Subcutaneous adipose tissue (tissue), 4 donors: ENCODE data around the gene NTM. TPM values are rescaled to one million over a fixed set of nuclear protein-coding genes. Genes with fewer than 3 reads are reported as not detected.

Experiments used
- CTCF ChIP-seq: fragments of 450-650 bp; IDR thresholded peaks from one replicate; pipeline ENCODE4 v1.5.1; 2016; ENCODE audit warnings: low read depth, mild to moderate bottlenecking, control low read depth, antibody characterized with exemption, moderate library complexity
- total RNA-seq, 4 donors: library from RNA; depleted of rRNA; stranded (reverse); fragments of >200 nt; gene quantifications; one replicate each; pipeline ENCODE4 v1.1.0, GENCODE V29; 2016

Gene NTM
- total RNA-seq, 4 donors from 2014 or later, result 1.5 to 5.7 (median 1.7) TPM

GRCh38 chr11:131622193-131622592 lies 251.8 kb downstream of the NTM start:
- no peak for TF ChIP-seq CTCF

- no peak for TF ChIP-seq CTCF
Measured at GRCh38 chr11:131624531-131624930, 254.1 kb downstream of the NTM start.

DNA sequence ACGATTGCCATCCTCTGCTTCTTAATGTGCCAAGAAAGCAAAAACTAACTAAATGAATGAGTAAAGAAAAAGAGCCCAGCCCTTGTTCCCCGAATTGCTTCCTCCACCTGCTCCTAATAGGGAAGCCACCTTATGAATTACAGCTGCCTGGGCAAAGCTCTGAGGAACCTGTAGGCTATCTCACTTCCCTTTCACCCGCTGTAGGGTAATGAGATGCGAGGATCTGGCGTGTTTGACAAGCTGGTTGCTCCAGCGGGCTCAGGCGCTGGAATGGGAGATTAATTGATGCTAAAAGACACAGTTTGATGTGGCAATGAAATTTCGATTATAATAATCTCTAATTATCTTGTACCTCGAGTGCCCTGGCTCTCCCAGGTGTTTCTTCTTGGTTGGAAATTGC lies 256.4 kb downstream of the NTM start:
- TF ChIP-seq CTCF, result no peak

- no peak for TF ChIP-seq CTCF
Measured at GRCh38 chr11:131628739-131629138, 258.3 kb downstream of the NTM start.

DNA sequence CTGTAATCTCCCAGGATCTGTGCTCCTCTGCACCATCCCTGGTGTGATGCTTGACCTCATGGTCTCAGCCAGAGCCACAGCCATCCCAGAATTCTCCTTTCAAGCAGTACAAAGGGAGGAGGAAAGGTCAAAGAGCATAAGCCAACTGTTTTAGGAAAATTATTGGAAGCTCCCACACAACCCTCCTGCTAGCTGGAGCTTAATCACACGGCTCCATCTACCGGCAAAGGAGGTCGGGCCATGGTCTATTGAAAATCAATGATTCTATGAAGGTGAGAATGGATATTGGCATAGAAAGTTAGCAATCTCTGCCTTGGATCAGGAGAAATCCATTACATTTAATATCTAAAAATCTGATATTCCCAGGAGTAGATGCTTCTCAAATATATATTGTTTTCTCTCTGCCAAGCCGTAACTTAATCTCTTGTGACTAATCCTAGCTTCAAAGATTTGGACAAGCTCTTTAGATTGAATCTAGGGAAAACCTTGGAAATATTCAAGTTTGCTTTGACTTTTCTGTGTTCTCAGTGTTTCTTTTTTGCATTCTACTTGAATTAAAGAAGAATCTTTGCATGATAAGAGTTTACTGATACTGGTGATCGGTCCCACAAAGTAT lies 259.6 kb downstream of the NTM start:
- TF ChIP-seq CTCF, result no peak

DNA sequence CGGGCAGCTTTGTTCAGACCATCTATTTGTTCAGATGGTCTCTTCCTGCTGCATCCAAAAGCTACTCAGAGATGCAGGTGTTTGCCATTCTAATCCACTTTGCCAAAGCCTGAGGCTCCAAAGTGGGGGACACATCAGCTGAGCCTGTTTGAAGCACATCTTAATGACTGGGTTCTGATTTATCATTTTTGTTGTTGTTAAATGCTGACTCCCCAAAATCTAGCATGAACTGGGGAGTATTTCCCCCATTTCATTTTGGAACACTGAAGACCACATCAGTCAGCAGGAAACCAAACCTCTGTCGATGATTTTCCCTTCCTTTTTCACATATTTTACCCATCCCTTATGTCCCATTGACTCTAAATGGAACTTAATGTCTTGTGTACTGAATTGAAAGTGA lies 262.6 kb downstream of the NTM start:
- TF ChIP-seq CTCF, result no peak

- TF ChIP-seq CTCF, result no peak
Measured at GRCh38 chr11:131633921-131634715, 263.7 kb downstream of the NTM start.
